HG03095 (cell line): ENCODE results near the gene PTPRG.

ENCODE experiments used
- ATAC-seq: cut with Tn5 transposase; IDR thresholded peaks from one replicate; pipeline ENCODE4 v1.9.1; 2021; ENCODE audit warnings: moderate library complexity; ENCODE audit not compliant: unreplicated experiment

PTPRG gene

GRCh38 chr3:61978460-61979419 lies 417.4 kb downstream of the PTPRG start:
- no peak for ATAC-seq

- ATAC-seq, result no peak
Measured at GRCh38 chr3:61979638-61980037, 418.3 kb downstream of the PTPRG start.

GRCh38 chr3:61980041-61980440 lies 418.7 kb downstream of the PTPRG start:
- no peak for ATAC-seq

GRCh38 chr3:61981060-61981459 lies 419.7 kb downstream of the PTPRG start:
- no peak for ATAC-seq

GRCh38 chr3:61983479-61983878 lies 422.1 kb downstream of the PTPRG start:
- ATAC-seq, result no peak

- ATAC-seq, result no peak
Measured at GRCh38 chr3:61985020-61985419, 423.6 kb downstream of the PTPRG start.

- no peak for ATAC-seq
Measured at GRCh38 chr3:61986473-61986872, 425.1 kb downstream of the PTPRG start.

GRCh38 chr3:61989681-61990080 lies 428.3 kb downstream of the PTPRG start:
- no peak for ATAC-seq

GRCh38 chr3:61990327-61991027 lies 429.1 kb downstream of the PTPRG start:
- ATAC-seq, result no peak

GRCh38 chr3:61991706-61992105 lies 430.3 kb downstream of the PTPRG start:
- no peak for ATAC-seq

- ATAC-seq, result no peak
Measured at GRCh38 chr3:61996366-61996765, 435.0 kb downstream of the PTPRG start.

- ATAC-seq, result no peak
Measured at GRCh38 chr3:61997101-61997500, 435.7 kb downstream of the PTPRG start.

- ATAC-seq, result no peak
Measured at GRCh38 chr3:62003835-62004234, 442.5 kb downstream of the PTPRG start.

- no peak for ATAC-seq
Measured at GRCh38 chr3:62007036-62007435, 445.7 kb downstream of the PTPRG start.

- ATAC-seq, result no peak
Measured at GRCh38 chr3:62010989-62011388, 449.6 kb downstream of the PTPRG start.

- no peak for ATAC-seq
Measured at GRCh38 chr3:62011666-62012065, 450.3 kb downstream of the PTPRG start.

- no peak for ATAC-seq
Measured at GRCh38 chr3:62013951-62014350, 452.6 kb downstream of the PTPRG start.

GRCh38 chr3:62015111-62015510 lies 453.7 kb downstream of the PTPRG start:
- ATAC-seq, result no peak

GRCh38 chr3:62019906-62020305 lies 458.5 kb downstream of the PTPRG start:
- ATAC-seq, result no peak

GRCh38 chr3:62020706-62021105 lies 459.3 kb downstream of the PTPRG start:
- ATAC-seq, result no peak

GRCh38 chr3:62022312-62022711 lies 460.9 kb downstream of the PTPRG start:
- no peak for ATAC-seq

GRCh38 chr3:62024882-62025281 lies 463.5 kb downstream of the PTPRG start:
- no peak for ATAC-seq
